Activated CD4-positive, alpha-beta T cell treated with anti-CD3 and anti-CD28 coated beads for 36 hours (primary cell): Measurements from ENCODE around the gene CAPN14. TPM values are rescaled to one million over a fixed set of nuclear protein-coding genes. Genes with fewer than 3 reads are reported as not detected.

Experiments
- ATAC-seq: fragments of 200-7000 bp; cut with Tn5 transposase; one replicate; pipeline ENCODE4 v1.10.0; 2021; ENCODE audit warnings: mild to moderate bottlenecking, moderate library complexity
- CTCF ChIA-PET: fragments of 350-600 bp; sonication (Branson Sonifier 250); formaldehyde crosslinking; loops from one replicate; lab custom pipeline; 2021; ENCODE audit warnings: antibody characterized with exemption; lab: Charles Lee
- POLR2A ChIA-PET: fragments of 350-600 bp; sonication (Branson Sonifier 250); formaldehyde crosslinking; loops from one replicate; lab custom pipeline; 2021; ENCODE audit warnings: antibody characterized with exemption, inconsistent platforms; lab: Charles Lee
- DNase-seq: peaks from one replicate; pipeline ENCODE4 v3.0.0-alpha.2; 2020
- H3K27ac Mint-ChIP-seq: one replicate; pipeline ENCODE4 v1.8.0; 2021; ENCODE audit warnings: mixed read lengths
- H3K27me3 Mint-ChIP-seq: one replicate; pipeline ENCODE4 v1.8.0; 2021; ENCODE audit warnings: mixed read lengths
- H3K36me3 Mint-ChIP-seq: one replicate; pipeline ENCODE4 v1.8.0; 2021; ENCODE audit warnings: low read depth, mixed read lengths
- H3K4me1 Mint-ChIP-seq: one replicate; pipeline ENCODE4 v1.8.0; 2021; ENCODE audit warnings: mixed read lengths
- H3K4me3 Mint-ChIP-seq: one replicate; pipeline ENCODE4 v1.8.0; 2021; ENCODE audit warnings: mild to moderate bottlenecking, moderate library complexity, mixed read lengths
- H3K9me3 Mint-ChIP-seq: one replicate; pipeline ENCODE4 v1.8.0; 2021; ENCODE audit warnings: low read depth, mixed read lengths
- intact Hi-C, 2 experiments: fragments of 100-400 bp; cut with DNase I in 1 of 2; cut with micrococcal nuclease in 1 of 2; formaldehyde crosslinking; loops; one replicate each; pipeline versions ENCODE4 v1.14.2 to v1.15.1; 2022 to 2024; cut with DNase I, micrococcal nuclease
- total RNA-seq, 2 experiments: library from RNA; stranded (reverse); gene quantifications; one replicate each; pipeline ENCODE4 v1.2.3, GENCODE V29; 2021

The CAPN14 gene
- total RNA-seq, 2 experiments from 2014 or later, result 0.51 to 0.64 TPM

- H3K4me1 Mint-ChIP-seq, result peaks cover 11% of the 10 kb centered on the region
- ATAC-seq (no peak), DNase-seq (no peak)
- ChIA-PET POLR2A (no interaction called here), CTCF (interaction anchor here (0.7 kb wide), 1 partner anchor 1175 kb away, joined by 4 read pairs; no protein-coding TSS in a partner anchor)
- no peak overlapping the region for H3K27ac Mint-ChIP-seq
- H3K9me3 Mint-ChIP-seq, result no peaks in the 10 kb centered on the region
- H3K27me3 Mint-ChIP-seq, result peaks cover 10% of the 10 kb centered on the region
- intact Hi-C loops, result no loop called here
- no peaks in the 10 kb centered on the region for H3K36me3 Mint-ChIP-seq
- no peak overlapping the region for H3K4me3 Mint-ChIP-seq
Measured at GRCh38 chr2:31222071-31222470, 4.8 kb upstream of the CAPN14 start.

GRCh38 chr2:31221544-31221943, 4.2 kb upstream of the CAPN14 start:
- Mint-ChIP-seq H3K36me3 (no peaks in the 10 kb centered on the region), H3K9me3 (no peaks in the 10 kb centered on the region), H3K4me1 (peaks cover 12% of the 10 kb centered on the region), H3K27ac (no peak overlapping the region), H3K27me3 (peaks cover 10% of the 10 kb centered on the region), H3K4me3 (no peak overlapping the region)
- intact Hi-C loops, result no loop called here
- ATAC-seq (no peak), DNase-seq (no peak)
- CTCF ChIA-PET, result no interaction called here
- POLR2A ChIA-PET, result no interaction called here

GRCh38 chr2:31219131-31219969, 2.0 kb upstream of the CAPN14 start:
- no peak overlapping the region for H3K27ac Mint-ChIP-seq
- CTCF ChIA-PET, result no interaction called here
- intact Hi-C loops, result no loop called here
- peaks cover 13% of the 10 kb centered on the region for H3K4me1 Mint-ChIP-seq
- H3K9me3 Mint-ChIP-seq, result no peaks in the 10 kb centered on the region
- DNase-seq (no peak), ATAC-seq (no peak)
- H3K4me3 Mint-ChIP-seq, result no peak overlapping the region
- peaks cover 10% of the 10 kb centered on the region for H3K27me3 Mint-ChIP-seq
- POLR2A ChIA-PET, result no interaction called here
- no peaks in the 10 kb centered on the region for H3K36me3 Mint-ChIP-seq

- Mint-ChIP-seq H3K36me3 (no peaks in the 10 kb centered on the region), H3K4me1 (peaks cover 19% of the 10 kb centered on the region), H3K27me3 (peaks cover 6% of the 10 kb centered on the region), H3K9me3 (no peaks in the 10 kb centered on the region), H3K27ac (no peak overlapping the region), H3K4me3 (no peak overlapping the region)
- POLR2A ChIA-PET, result no interaction called here
- DNase-seq (no peak), ATAC-seq (peak; percentile 34)
- CTCF ChIA-PET, result interaction anchor here (0.6 to 1.4 kb wide), 3 partner anchors 47 to 839 kb away, joined by 3 to 6 read pairs (median 3); no protein-coding TSS in a partner anchor
- intact Hi-C loops, result no loop called here
Measured at GRCh38 chr2:31216734-31217133, 581 bp downstream of the CAPN14 start.

GRCh38 chr2:31214444-31214915, 2.8 kb downstream of the CAPN14 start:
- POLR2A ChIA-PET, result no interaction called here
- ATAC-seq (no peak), DNase-seq (no peak)
- CTCF ChIA-PET, result no interaction called here
- Mint-ChIP-seq H3K9me3 (no peaks in the 10 kb centered on the region), H3K4me1 (peaks cover 17% of the 10 kb centered on the region), H3K4me3 (no peak overlapping the region), H3K36me3 (no peaks in the 10 kb centered on the region), H3K27me3 (peaks cover 2% of the 10 kb centered on the region), H3K27ac (no peak overlapping the region)
- intact Hi-C loops, result no loop called here

GRCh38 chr2:31213601-31214443, 3.5 kb downstream of the CAPN14 start:
- H3K36me3 Mint-ChIP-seq, result no peaks in the 10 kb centered on the region
- POLR2A ChIA-PET, result no interaction called here
- no peaks in the 10 kb centered on the region for H3K9me3 Mint-ChIP-seq
- intact Hi-C loops, result no loop called here
- H3K27ac Mint-ChIP-seq, result no peak overlapping the region
- DNase-seq, result no peak
- CTCF ChIA-PET, result no interaction called here
- peaks cover under 1% of the 10 kb centered on the region for H3K27me3 Mint-ChIP-seq
- H3K4me1 Mint-ChIP-seq, result peaks cover 15% of the 10 kb centered on the region
- ATAC-seq, result no peak
- no peak overlapping the region for H3K4me3 Mint-ChIP-seq

GRCh38 chr2:31212659-31213600, 4.4 kb downstream of the CAPN14 start:
- intact Hi-C loops, result no loop called here
- H3K27ac Mint-ChIP-seq, result no peak overlapping the region
- H3K9me3 Mint-ChIP-seq, result no peaks in the 10 kb centered on the region
- no peaks in the 10 kb centered on the region for H3K36me3 Mint-ChIP-seq
- ChIA-PET POLR2A (no interaction called here), CTCF (no interaction called here)
- no peak for ATAC-seq
- H3K4me3 Mint-ChIP-seq, result no peak overlapping the region
- H3K27me3 Mint-ChIP-seq, result no peaks in the 10 kb centered on the region
- no peak for DNase-seq
- H3K4me1 Mint-ChIP-seq, result peaks cover 14% of the 10 kb centered on the region

GRCh38 chr2:31208240-31208639, 9.1 kb downstream of the CAPN14 start:
- no peak for ATAC-seq
- H3K27me3 Mint-ChIP-seq, result no peaks in the 10 kb centered on the region
- ChIA-PET CTCF (no interaction called here), POLR2A (no interaction called here)
- intact Hi-C loops, result no loop called here
- H3K4me1 Mint-ChIP-seq, result no peaks in the 10 kb centered on the region
- H3K4me3 Mint-ChIP-seq, result no peak overlapping the region
- DNase-seq, result no peak
- no peaks in the 10 kb centered on the region for H3K9me3 Mint-ChIP-seq
- H3K27ac Mint-ChIP-seq, result no peak overlapping the region
- no peaks in the 10 kb centered on the region for H3K36me3 Mint-ChIP-seq

- no peak overlapping the region for H3K27ac Mint-ChIP-seq
- intact Hi-C loops, result no loop called here
- no peaks in the 10 kb centered on the region for H3K4me1 Mint-ChIP-seq
- no peak for DNase-seq
- ChIA-PET CTCF (interaction anchor here (0.5 to 0.7 kb wide), 2 partner anchors 99 to 521 kb away, joined by 3 to 4 read pairs; no protein-coding TSS in a partner anchor), POLR2A (no interaction called here)
- no peaks in the 10 kb centered on the region for H3K36me3 Mint-ChIP-seq
- H3K27me3 Mint-ChIP-seq, result no peaks in the 10 kb centered on the region
- no peak for ATAC-seq
- no peak overlapping the region for H3K4me3 Mint-ChIP-seq
- no peaks in the 10 kb centered on the region for H3K9me3 Mint-ChIP-seq
Measured at GRCh38 chr2:31207790-31208189, 9.5 kb downstream of the CAPN14 start.

GRCh38 chr2:31205613-31206012, 11.7 kb downstream of the CAPN14 start:
- Mint-ChIP-seq H3K27ac (no peak overlapping the region), H3K36me3 (no peaks in the 10 kb centered on the region), H3K4me1 (no peaks in the 10 kb centered on the region), H3K27me3 (no peaks in the 10 kb centered on the region), H3K4me3 (no peak overlapping the region), H3K9me3 (no peaks in the 10 kb centered on the region)
- intact Hi-C loops, result no loop called here
- ChIA-PET CTCF (no interaction called here), POLR2A (no interaction called here)
- no peak for ATAC-seq
- no peak for DNase-seq

- Mint-ChIP-seq H3K27ac (no peak overlapping the region), H3K4me3 (no peak overlapping the region), H3K9me3 (no peaks in the 10 kb centered on the region), H3K4me1 (no peaks in the 10 kb centered on the region), H3K36me3 (no peaks in the 10 kb centered on the region), H3K27me3 (no peaks in the 10 kb centered on the region)
- intact Hi-C loops, result no loop called here
- ChIA-PET CTCF (no interaction called here), POLR2A (no interaction called here)
- no peak for ATAC-seq
- DNase-seq, result no peak
Measured at GRCh38 chr2:31205186-31205585, 12.1 kb downstream of the CAPN14 start.
